Skeletal muscle tissue (tissue), 4 donors: ENCODE measurements around the gene DVL1. TPM values are rescaled to one million over a fixed set of nuclear protein-coding genes. Genes with fewer than 3 reads are reported as not detected.

ENCODE experiments used
- H3K27ac ChIP-seq: one replicate; pipeline ENCODE4 v1.7.0; 2013; ENCODE audit warnings: mild to moderate bottlenecking, low read depth, low read length, inconsistent platforms
- H3K27me3 ChIP-seq, 3 donors: one replicate each; pipeline ENCODE4 v1.7.0; 2013; ENCODE audit warnings: low read length in 3 of 3; ENCODE audit not compliant: control insufficient read depth in 3 of 3, insufficient read depth in 3 of 3
- H3K36me3 ChIP-seq, 3 donors: one replicate each; pipeline ENCODE4 v1.7.0; 2013; ENCODE audit warnings: low read length in 3 of 3; ENCODE audit not compliant: control insufficient read depth in 3 of 3, insufficient read depth in 3 of 3
- H3K4me1 ChIP-seq, 3 donors: one replicate each; pipeline ENCODE4 v1.7.0; 2013; ENCODE audit warnings: low read length in 3 of 3, mild to moderate bottlenecking in 3 of 3; ENCODE audit not compliant: control insufficient read depth in 3 of 3, insufficient read depth in 3 of 3
- H3K4me3 ChIP-seq, 3 donors: one replicate each; pipeline ENCODE4 v1.7.0; 2013; ENCODE audit warnings: low read length in 3 of 3
- H3K9ac ChIP-seq, 3 donors: one replicate each; pipeline ENCODE4 v1.7.0; 2013; ENCODE audit warnings: low read length in 3 of 3, mild to moderate bottlenecking in 3 of 3, moderate library complexity in 2 of 3, low read depth in 1 of 3
- H3K9me3 ChIP-seq, 3 donors: one replicate each; pipeline ENCODE4 v1.7.0; 2013; ENCODE audit warnings: low read length in 3 of 3; ENCODE audit not compliant: control insufficient read depth in 3 of 3
- total RNA-seq: library from RNA; depleted of rRNA; stranded (reverse); fragments of >200 nt; gene quantifications from one replicate; pipeline ENCODE4 v1.2.3, GENCODE V29; 2014
- donor health status: Osteomylitis.

Gene DVL1
- total RNA-seq, 1 donor from 2014 or later: 44.9 TPM

- Histone ChIP-seq H3K4me1 (peaks cover 5 to 36% (median 23%) of the 10 kb centered on the region in 3 donors), H3K9ac (no peak overlapping the region), H3K4me3 (no peak overlapping the region), H3K27me3 (peaks cover 0 to 4% (median 0%) of the 10 kb centered on the region in 3 donors), H3K27ac (no peak overlapping the region), H3K9me3 (no peaks in the 10 kb centered on the region), H3K36me3 (peaks cover 22 to 37% (median 30%) of the 10 kb centered on the region in 3 donors)
Observed at GRCh38 chr1:1335792-1336248, 13.4 kb downstream of the DVL1 start.

DNA sequence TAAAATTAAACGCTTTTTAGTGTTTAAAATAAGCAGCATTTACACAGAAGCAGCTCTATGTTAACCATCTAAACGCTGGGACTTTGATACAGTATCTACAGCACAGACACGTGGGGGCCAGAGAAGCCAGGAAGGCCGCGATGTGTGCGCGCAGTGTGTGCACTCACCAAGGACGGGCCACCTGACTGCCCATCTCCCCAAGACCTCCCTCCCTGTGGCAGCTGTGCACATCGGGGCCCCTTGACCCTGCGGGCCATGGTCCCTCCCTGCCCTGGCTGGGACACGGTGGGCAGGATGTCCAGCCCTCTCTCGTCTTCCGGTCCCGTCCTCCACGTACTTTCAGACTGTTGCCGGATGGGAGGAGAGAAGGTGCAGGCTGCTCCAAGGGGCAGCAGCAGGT is 13.9 kb downstream of the DVL1 start:
- Histone ChIP-seq H3K36me3 (peaks cover 16 to 31% (median 25%) of the 10 kb centered on the region in 3 donors), H3K4me3 (no peak overlapping the region), H3K4me1 (peaks cover 10 to 42% (median 29%) of the 10 kb centered on the region in 3 donors), H3K9me3 (no peaks in the 10 kb centered on the region), H3K9ac (no peak overlapping the region), H3K27ac (no peak overlapping the region), H3K27me3 (peaks cover 0 to 4% (median 0%) of the 10 kb centered on the region in 3 donors)

- no peak overlapping the region for H3K27ac ChIP-seq
- peaks cover 15 to 46% (median 33%) of the 10 kb centered on the region in 3 donors for H3K4me1 ChIP-seq
- no peak overlapping the region for H3K9ac ChIP-seq
- peaks cover 0 to 4% (median 3%) of the 10 kb centered on the region in 3 donors for H3K27me3 ChIP-seq
- no peaks in the 10 kb centered on the region for H3K9me3 ChIP-seq
- no peak overlapping the region for H3K4me3 ChIP-seq
- H3K36me3 ChIP-seq: peaks cover 16 to 27% (median 20%) of the 10 kb centered on the region in 3 donors
Observed at GRCh38 chr1:1334835-1335234, 14.4 kb downstream of the DVL1 start.

GRCh38 chr1:1333551-1334241 is 15.5 kb downstream of the DVL1 start:
- Histone ChIP-seq H3K4me1 (peaks cover 23 to 58% (median 43%) of the 10 kb centered on the region in 3 donors), H3K36me3 (peaks cover 8 to 27% (median 11%) of the 10 kb centered on the region in 3 donors), H3K27ac (no peak overlapping the region), H3K9me3 (no peaks in the 10 kb centered on the region), H3K9ac (peak overlapping the region in 1 of 3 donors; percentile 45), H3K27me3 (peaks cover 0 to 5% (median 4%) of the 10 kb centered on the region in 3 donors), H3K4me3 (no peak overlapping the region)

DNA sequence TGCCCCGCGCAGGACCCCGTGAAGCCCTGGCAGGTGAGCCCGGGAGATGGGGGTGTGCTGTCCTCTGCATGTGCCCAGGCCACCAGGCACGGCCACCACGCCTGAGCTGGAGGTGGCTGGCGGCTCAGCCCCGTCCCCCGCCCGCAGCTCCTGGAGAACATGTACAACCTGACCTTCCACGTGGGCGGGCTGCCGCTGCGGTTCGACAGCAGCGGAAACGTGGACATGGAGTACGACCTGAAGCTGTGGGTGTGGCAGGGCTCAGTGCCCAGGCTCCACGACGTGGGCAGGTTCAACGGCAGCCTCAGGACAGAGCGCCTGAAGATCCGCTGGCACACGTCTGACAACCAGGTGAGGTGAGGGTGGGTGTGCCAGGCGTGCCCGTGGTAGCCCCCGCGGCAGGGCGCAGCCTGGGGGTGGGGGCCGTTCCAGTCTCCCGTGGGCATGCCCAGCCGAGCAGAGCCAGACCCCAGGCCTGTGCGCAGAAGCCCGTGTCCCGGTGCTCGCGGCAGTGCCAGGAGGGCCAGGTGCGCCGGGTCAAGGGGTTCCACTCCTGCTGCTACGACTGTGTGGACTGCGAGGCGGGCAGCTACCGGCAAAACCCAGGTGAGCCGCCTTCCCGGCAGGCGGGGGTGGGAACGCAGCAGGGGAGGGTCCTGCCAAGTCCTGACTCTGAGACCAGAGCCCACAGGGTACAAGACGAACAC is 16.3 kb downstream of the DVL1 start:
- Histone ChIP-seq H3K9me3 (no peaks in the 10 kb centered on the region), H3K4me3 (no peak overlapping the region), H3K27ac (no peak overlapping the region), H3K27me3 (peaks cover 0 to 5% (median 4%) of the 10 kb centered on the region in 3 donors), H3K36me3 (peaks cover 5 to 28% (median 10%) of the 10 kb centered on the region in 3 donors), H3K9ac (peak overlapping the region in 1 of 3 donors; percentile 45), H3K4me1 (peaks cover 26 to 60% (median 43%) of the 10 kb centered on the region in 3 donors)

GRCh38 chr1:1332031-1332755 is 17.0 kb downstream of the DVL1 start:
- H3K27ac ChIP-seq: no peak overlapping the region

GRCh38 chr1:1331068-1331965 is 17.9 kb downstream of the DVL1 start, which contains the start of gene TAS1R3:
TSS of gene TAS1R3 (plus strand) at chr1:1331280. CDS start at chr1:1331346, 66 bp downstream.
- Histone ChIP-seq H3K27ac (no peak within 1 kb of the TSS), H3K9me3 (no peaks in the 10 kb centered on the region), H3K9ac (peak within 1 kb of the TSS in 2 of 3 donors; percentile 7 to 60), H3K36me3 (peaks cover 10 to 34% (median 18%) of the 10 kb centered on the region in 3 donors), H3K4me3 (peak within 1 kb of the TSS in 2 of 3 donors; percentile 25 to 54), H3K27me3 (peaks cover 0 to 5% (median 4%) of the 10 kb centered on the region in 3 donors), H3K4me1 (peaks cover 33 to 67% (median 51%) of the 10 kb centered on the region in 3 donors)

More at GRCh38 chr1:1332031-1332755, 17.0 kb downstream of the DVL1 start:
- Histone ChIP-seq H3K9ac (peak overlapping the region in 1 of 3 donors; percentile 25), H3K4me1 (peaks cover 26 to 64% (median 43%) of the 10 kb centered on the region in 3 donors), H3K9me3 (no peaks in the 10 kb centered on the region), H3K27me3 (peaks cover 0 to 5% (median 4%) of the 10 kb centered on the region in 3 donors), H3K4me3 (no peak overlapping the region), H3K36me3 (peaks cover 8 to 32% (median 16%) of the 10 kb centered on the region in 3 donors)

DNA sequence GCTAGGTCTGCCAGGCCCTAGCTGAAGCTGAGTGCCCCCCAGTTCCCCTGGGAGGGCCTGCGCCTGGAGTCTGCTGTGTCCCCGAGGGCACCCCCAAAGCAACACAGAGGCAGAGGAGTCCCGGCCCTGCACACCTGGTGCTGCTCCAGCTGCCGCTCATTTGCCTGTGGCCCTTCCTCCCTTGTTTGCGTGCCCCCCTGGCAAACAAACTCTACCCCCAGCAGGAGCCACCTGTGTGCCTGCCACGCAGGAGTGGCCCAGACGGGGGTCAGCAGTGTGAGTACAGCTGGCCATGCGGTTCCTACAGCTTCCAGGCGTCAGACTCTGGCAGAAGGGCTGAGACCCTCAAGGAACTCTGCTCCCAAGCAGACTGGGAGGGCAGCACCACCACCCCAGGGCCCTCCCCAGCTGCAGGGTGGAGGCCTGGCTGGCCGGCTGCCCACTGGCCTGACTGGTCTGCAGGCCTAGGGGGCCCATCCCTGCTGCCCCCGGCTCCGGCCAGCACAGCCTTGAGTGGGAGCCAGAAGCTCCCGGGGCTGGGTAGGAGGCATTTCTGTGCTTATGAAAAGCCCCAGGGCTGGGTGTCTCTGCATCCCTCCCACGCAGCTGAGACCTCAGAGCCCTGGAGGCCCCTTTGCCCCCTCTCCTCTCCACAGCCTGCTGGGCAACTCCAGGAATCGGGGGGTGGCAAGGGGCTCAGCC is 18.7 kb downstream of the DVL1 start:
- Histone ChIP-seq H3K27ac (no peak overlapping the region), H3K4me1 (peaks cover 41 to 75% (median 59%) of the 10 kb centered on the region in 3 donors)

More for the DNA sequence above, 18.7 kb downstream of the DVL1 start:
- peaks cover 0 to 5% (median 4%) of the 10 kb centered on the region in 3 donors for H3K27me3 ChIP-seq
- H3K9ac ChIP-seq: peak overlapping the region in 2 of 3 donors; percentile 7 to 60
- H3K36me3 ChIP-seq: peaks cover 10 to 36% (median 16%) of the 10 kb centered on the region in 3 donors
- H3K9me3 ChIP-seq: no peaks in the 10 kb centered on the region
- H3K4me3 ChIP-seq: peak overlapping the region in 1 of 3 donors; percentile 25
